HEK293 (cell line): Measurements from ENCODE around the gene INTS7.

Source experiments
- CTCF ChIP-seq: fragments of 450-650 bp; formaldehyde crosslinking; IDR thresholded peaks from 2 replicates; pipeline ENCODE4 v1.5.1; 2016; ENCODE audit warnings: missing biosample characterization, missing genetic modification characterization
- PBX3 ChIP-seq: sonication (generic); formaldehyde crosslinking; IDR thresholded peaks from 2 replicates; pipeline ENCODE4 v1.8.1; 2022; ENCODE audit warnings: mild to moderate bottlenecking, moderate library complexity, missing genetic modification reagents
- REST ChIP-seq: fragments of 450-650 bp; formaldehyde crosslinking; IDR thresholded peaks from 2 replicates; pipeline ENCODE4 v1.5.1; 2016; ENCODE audit warnings: missing biosample characterization, missing genetic modification characterization
- TCF7L2 ChIP-seq: IDR thresholded peaks from 2 replicates; pipeline ENCODE4 v1.6.1; 2011; ENCODE audit warnings: low read depth, mild to moderate bottlenecking, inconsistent platforms, low read length, moderate library complexity, borderline replicate concordance
- ZBTB11 ChIP-seq: fragments of 450-650 bp; formaldehyde crosslinking; conservative IDR thresholded peaks from 2 replicates; pipeline ENCODE4 v1.5.1; 2016; ENCODE audit warnings: low read depth, missing biosample characterization, missing genetic modification characterization
- ZNF146 ChIP-seq: fragments of 450-650 bp; formaldehyde crosslinking; IDR thresholded peaks from 2 replicates; pipeline ENCODE4 v1.5.1; 2016; ENCODE audit warnings: missing biosample characterization, missing genetic modification characterization
- ZNF175 ChIP-seq: fragments of 450-650 bp; formaldehyde crosslinking; IDR thresholded peaks from 2 replicates; pipeline ENCODE4 v1.5.1; 2016; ENCODE audit warnings: missing biosample characterization, missing genetic modification characterization
- ZNF585B ChIP-seq: fragments of 450-650 bp; formaldehyde crosslinking; IDR thresholded peaks from 2 replicates; pipeline ENCODE4 v1.5.1; 2016; ENCODE audit warnings: missing biosample characterization, missing genetic modification characterization
- ZNF600 ChIP-seq: fragments of 450-650 bp; formaldehyde crosslinking; IDR thresholded peaks from 2 replicates; pipeline ENCODE4 v1.5.1; 2016; ENCODE audit warnings: missing biosample characterization, missing genetic modification characterization
- ZNF76 ChIP-seq: fragments of 450-650 bp; formaldehyde crosslinking; IDR thresholded peaks from 2 replicates; pipeline ENCODE4; 2016; ENCODE audit warnings: low read depth, missing biosample characterization, missing genetic modification characterization, borderline replicate concordance

- TF ChIP-seq TCF7L2, result no peak
- TF ChIP-seq CTCF, result no peak
- TF ChIP-seq ZNF175 (tag by site-specific recombination), result no peak
- no peak for TF ChIP-seq REST (tag by site-specific recombination)
- no peak for TF ChIP-seq ZBTB11 (tag by site-specific recombination)
- TF ChIP-seq ZNF76 (tag by site-specific recombination), result no peak
- TF ChIP-seq PBX3 (CRISPR knock-in tag), result no peak
- no peak for TF ChIP-seq ZNF146 (tag by site-specific recombination)
- TF ChIP-seq ZNF600 (tag by site-specific recombination), result no peak
- no peak for TF ChIP-seq ZNF585B (tag by site-specific recombination)
Measured at GRCh38 chr1:211973541-211973940, 61.8 kb downstream of the INTS7 start.
